Measurements from ENCODE around the gene KCNJ6. TPM values are rescaled to one million over a fixed set of nuclear protein-coding genes. Genes with fewer than 3 reads are reported as not detected.

KCNJ6 gene
- polyA plus RNA-seq, 1 of the 3 experiments (the other 2 are of a cell fraction), result not detected

DNA sequence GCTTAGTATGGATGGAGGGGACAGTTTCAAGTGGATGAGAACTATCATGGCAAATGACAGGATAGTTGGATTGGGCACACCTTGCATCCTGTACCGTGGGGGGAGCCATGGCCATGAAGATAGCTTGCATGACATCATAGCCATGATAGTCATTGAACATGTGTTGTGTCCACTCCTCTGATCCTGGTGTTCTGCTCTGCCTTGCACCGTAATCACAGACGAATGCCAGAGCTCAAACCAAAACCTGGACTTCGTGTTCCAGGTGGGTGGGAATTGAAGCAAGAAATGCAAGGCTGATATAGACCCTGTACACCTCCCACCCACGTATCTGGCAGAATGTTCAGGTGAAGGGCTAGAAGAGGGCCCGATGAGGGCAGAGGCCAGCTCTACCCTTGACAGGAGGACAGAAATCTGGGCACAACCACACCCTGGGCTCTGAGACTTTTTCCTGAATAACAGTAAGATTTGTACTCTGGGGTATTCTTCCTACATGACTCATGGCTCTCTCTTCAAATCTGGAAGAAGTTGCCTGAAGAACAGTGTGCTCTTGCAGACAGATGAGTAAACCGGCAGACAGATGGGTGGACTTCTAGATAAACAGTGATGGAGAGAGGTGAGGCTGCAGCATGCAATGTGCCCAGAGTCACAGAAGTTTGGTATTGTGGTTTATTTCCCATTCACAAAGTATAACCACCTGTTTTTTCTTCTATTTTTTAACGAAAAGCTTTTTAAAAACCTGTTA is 45.0 kb downstream of the KCNJ6 start:
- WGBS (ENCODE audit: low lambda C conversion rate), result 5% methylated on average over 8 of the region's 8 CpGs
- Histone ChIP-seq H3K9me3 (no peaks in the 10 kb centered on the region), H4K20me1 (ENCODE audit: insufficient read depth) (no peaks in the 10 kb centered on the region), H3K4me2 (no peak overlapping the region), H3K4me3 (ENCODE audit: low read depth in 2 of 2, low read length in 1 of 2) (no peak overlapping the region), H3K79me2 (ENCODE audit: insufficient read depth) (no peaks in the 10 kb centered on the region), H3K4me1 (ENCODE audit: control insufficient read depth in 1 of 2, insufficient read depth in 2 of 2, low read depth in 1 of 2, low read length in 1 of 2) (no peaks in the 10 kb centered on the region), H3K27me3 (ENCODE audit: insufficient read depth) (no peaks in the 10 kb centered on the region), H3F3A (replicated peaks; ENCODE audit: insufficient read depth) (no peaks in the 10 kb centered on the region), H3K27ac (ENCODE audit: low read depth in 2 of 2, low read length in 1 of 2) (no peak overlapping the region), H2AFZ (ENCODE audit: low read depth) (no peak overlapping the region), H3K9me2 (no peaks in the 10 kb centered on the region), H3K36me3 (replicated peaks in 1 of 2; ENCODE audit: control insufficient read depth in 1 of 2, insufficient read depth in 2 of 2, low read length in 1 of 2) (no peaks in the 10 kb centered on the region), H3K9ac (no peak overlapping the region)
- TF ChIP-seq, protein P1, sequence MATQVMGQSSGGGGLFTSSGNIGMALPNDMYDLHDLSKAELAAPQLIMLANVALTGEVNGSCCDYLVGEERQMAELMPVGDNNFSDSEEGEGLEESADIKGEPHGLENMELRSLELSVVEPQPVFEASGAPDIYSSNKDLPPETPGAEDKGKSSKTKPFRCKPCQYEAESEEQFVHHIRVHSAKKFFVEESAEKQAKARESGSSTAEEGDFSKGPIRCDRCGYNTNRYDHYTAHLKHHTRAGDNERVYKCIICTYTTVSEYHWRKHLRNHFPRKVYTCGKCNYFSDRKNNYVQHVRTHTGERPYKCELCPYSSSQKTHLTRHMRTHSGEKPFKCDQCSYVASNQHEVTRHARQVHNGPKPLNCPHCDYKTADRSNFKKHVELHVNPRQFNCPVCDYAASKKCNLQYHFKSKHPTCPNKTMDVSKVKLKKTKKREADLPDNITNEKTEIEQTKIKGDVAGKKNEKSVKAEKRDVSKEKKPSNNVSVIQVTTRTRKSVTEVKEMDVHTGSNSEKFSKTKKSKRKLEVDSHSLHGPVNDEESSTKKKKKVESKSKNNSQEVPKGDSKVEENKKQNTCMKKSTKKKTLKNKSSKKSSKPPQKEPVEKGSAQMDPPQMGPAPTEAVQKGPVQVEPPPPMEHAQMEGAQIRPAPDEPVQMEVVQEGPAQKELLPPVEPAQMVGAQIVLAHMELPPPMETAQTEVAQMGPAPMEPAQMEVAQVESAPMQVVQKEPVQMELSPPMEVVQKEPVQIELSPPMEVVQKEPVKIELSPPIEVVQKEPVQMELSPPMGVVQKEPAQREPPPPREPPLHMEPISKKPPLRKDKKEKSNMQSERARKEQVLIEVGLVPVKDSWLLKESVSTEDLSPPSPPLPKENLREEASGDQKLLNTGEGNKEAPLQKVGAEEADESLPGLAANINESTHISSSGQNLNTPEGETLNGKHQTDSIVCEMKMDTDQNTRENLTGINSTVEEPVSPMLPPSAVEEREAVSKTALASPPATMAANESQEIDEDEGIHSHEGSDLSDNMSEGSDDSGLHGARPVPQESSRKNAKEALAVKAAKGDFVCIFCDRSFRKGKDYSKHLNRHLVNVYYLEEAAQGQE (IDR thresholded peaks at IDR 0.05; ENCODE audit: low read depth, low read length), result no peak
- TF ChIP-seq GABPA (IDR thresholded peaks at IDR 0.05; ENCODE audit: low read depth) (no peak), SMC3 (IDR thresholded peaks at IDR 0.05; ENCODE audit: low read depth, low read length) (no peak), POLR2AphosphoS5 (IDR thresholded peaks at IDR 0.05; ENCODE audit: low read depth, low read length) (no peak), FOSL2 (IDR thresholded peaks at IDR 0.05; ENCODE audit: borderline replicate concordance, low read depth) (no peak), ELF1 (IDR thresholded peaks at IDR 0.05) (no peak), RAD21 (IDR thresholded peaks at IDR 0.05; ENCODE audit: low read length) (no peak), FOXJ3 (CRISPR knock-in tag; IDR thresholded peaks at IDR 0.05) (no peak), YY1 (IDR thresholded peaks at IDR 0.05; ENCODE audit: low read depth) (no peak), TCF12 (IDR thresholded peaks at IDR 0.05) (no peak), FOXM1 (IDR thresholded peaks at IDR 0.05; ENCODE audit: low read depth) (no peak), GATA2 (CRISPR knock-in tag; IDR thresholded peaks at IDR 0.05) (no peak), EP300 (IDR thresholded peaks at IDR 0.05; ENCODE audit: borderline replicate concordance in 1 of 2, low read depth in 1 of 2, low read length in 1 of 2) (no peak)
- TF ChIP-seq, protein P2, sequence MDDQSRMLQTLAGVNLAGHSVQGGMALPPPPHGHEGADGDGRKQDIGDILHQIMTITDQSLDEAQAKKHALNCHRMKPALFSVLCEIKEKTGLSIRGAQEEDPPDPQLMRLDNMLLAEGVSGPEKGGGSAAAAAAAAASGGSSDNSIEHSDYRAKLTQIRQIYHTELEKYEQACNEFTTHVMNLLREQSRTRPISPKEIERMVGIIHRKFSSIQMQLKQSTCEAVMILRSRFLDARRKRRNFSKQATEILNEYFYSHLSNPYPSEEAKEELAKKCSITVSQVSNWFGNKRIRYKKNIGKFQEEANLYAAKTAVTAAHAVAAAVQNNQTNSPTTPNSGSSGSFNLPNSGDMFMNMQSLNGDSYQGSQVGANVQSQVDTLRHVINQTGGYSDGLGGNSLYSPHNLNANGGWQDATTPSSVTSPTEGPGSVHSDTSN (IDR thresholded peaks at IDR 0.05), result no peak
- TF ChIP-seq, protein P3, sequence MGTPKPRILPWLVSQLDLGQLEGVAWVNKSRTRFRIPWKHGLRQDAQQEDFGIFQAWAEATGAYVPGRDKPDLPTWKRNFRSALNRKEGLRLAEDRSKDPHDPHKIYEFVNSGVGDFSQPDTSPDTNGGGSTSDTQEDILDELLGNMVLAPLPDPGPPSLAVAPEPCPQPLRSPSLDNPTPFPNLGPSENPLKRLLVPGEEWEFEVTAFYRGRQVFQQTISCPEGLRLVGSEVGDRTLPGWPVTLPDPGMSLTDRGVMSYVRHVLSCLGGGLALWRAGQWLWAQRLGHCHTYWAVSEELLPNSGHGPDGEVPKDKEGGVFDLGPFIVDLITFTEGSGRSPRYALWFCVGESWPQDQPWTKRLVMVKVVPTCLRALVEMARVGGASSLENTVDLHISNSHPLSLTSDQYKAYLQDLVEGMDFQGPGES (IDR thresholded peaks at IDR 0.05; ENCODE audit: low read depth, low read length), result no peak
- TF ChIP-seq, protein P4, sequence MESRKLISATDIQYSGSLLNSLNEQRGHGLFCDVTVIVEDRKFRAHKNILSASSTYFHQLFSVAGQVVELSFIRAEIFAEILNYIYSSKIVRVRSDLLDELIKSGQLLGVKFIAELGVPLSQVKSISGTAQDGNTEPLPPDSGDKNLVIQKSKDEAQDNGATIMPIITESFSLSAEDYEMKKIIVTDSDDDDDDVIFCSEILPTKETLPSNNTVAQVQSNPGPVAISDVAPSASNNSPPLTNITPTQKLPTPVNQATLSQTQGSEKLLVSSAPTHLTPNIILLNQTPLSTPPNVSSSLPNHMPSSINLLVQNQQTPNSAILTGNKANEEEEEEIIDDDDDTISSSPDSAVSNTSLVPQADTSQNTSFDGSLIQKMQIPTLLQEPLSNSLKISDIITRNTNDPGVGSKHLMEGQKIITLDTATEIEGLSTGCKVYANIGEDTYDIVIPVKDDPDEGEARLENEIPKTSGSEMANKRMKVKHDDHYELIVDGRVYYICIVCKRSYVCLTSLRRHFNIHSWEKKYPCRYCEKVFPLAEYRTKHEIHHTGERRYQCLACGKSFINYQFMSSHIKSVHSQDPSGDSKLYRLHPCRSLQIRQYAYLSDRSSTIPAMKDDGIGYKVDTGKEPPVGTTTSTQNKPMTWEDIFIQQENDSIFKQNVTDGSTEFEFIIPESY (IDR thresholded peaks at IDR 0.05; ENCODE audit: borderline replicate concordance, low read depth), result no peak
- TF ChIP-seq, protein P5, sequence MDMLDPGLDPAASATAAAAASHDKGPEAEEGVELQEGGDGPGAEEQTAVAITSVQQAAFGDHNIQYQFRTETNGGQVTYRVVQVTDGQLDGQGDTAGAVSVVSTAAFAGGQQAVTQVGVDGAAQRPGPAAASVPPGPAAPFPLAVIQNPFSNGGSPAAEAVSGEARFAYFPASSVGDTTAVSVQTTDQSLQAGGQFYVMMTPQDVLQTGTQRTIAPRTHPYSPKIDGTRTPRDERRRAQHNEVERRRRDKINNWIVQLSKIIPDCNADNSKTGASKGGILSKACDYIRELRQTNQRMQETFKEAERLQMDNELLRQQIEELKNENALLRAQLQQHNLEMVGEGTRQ (IDR thresholded peaks at IDR 0.05; ENCODE audit: borderline replicate concordance, low read depth, low read length), result no peak
- DNase-seq, result no peak
- ChIA-PET POLR2A (no interaction called here), CTCF (no interaction called here)
